ENCODE measurements around the gene MRPS2. TPM values are rescaled to one million over a fixed set of nuclear protein-coding genes. Genes with fewer than 3 reads are reported as not detected.
A peak's percentile ranks its signal among the peaks of the same experiment; 100 is the strongest.

Gene MRPS2
- total RNA-seq (2014; rRNA removed; shearing (Covaris generic)) (96.5 and 116 TPM in 2 replicates), polyA plus RNA-seq (2016; fragmentation: Nextera tagmentation; extraction: Ambion mirVana) (83.2 and 86.6 TPM in 2 replicates)
- long read RNA-seq, transcript MRPS2-201 (4 exons, 1,510 nt), result major isoform, 125 of 135 reads
- long read RNA-seq, partial matches to known transcripts, result 7 of 135 reads
- long read RNA-seq, other reads (novel, unspliced or antisense), result 0 of 135 reads

DNA sequence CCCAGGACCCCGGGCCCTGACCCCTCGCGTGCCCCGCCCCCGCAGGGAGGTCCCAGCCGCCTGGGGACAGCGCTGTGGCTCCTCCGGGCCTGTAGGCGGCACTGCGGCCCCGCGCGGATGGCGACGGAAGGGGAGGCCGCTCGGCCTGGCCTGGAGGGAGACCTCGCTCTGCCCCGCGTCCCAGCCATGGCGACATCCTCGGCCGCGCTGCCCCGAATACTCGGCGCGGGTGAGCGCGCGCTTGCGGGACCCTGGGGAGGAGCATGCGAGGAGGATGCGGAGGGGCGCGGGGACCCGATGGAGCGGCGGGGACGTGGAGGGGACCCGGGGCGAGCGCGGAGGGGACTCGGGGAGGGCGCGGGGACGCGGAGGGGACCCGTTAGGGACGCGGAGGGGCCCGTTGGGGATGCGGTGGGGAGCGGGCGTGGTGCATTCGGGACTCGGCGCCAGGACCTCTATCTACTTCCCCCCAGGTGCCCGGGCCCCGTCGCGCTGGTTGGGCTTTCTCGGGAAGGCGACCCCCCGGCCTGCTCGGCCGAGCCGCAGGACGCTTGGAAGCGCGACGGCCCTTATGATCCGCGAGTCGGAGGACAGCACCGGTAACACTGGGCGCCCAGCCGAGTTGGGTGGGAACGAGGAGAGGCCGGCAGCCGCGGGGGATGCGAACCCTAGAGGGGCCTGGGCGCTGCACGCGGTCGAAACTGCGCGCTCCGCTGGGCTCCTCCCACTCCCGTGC lies at the start of gene MRPS2:
MRPS2 (plus strand) TSS at position 158 of the 736 bp plus-strand sequence; CDS start at position 187, 29 bp downstream.
- Histone ChIP-seq H3K27me3 (ENCODE audit: insufficient read depth) (no peaks in the 10 kb centered on the region), H3K4me3 (peak within 1 kb of the TSS; percentile 83), H3K4me2 (peak within 1 kb of the TSS; percentile 95), H3K9me2 (ENCODE audit: insufficient read depth) (no peaks in the 10 kb centered on the region), H3F3A (replicated peaks; ENCODE audit: low read depth) (0 out of 2 replicates have a peak, but pooled peaks cover 3% of the 10 kb centered on the region), H3K36me3 (ENCODE audit: insufficient read depth) (peaks cover 9% of the 10 kb centered on the region; the same call in 1 of the 2 replicates), H3K4me1 (ENCODE audit: insufficient read depth) (no peaks in the 10 kb centered on the region; the same call in 1 of the 2 replicates), H2AFZ (peak within 1 kb of the TSS; percentile 94), H3K27ac (ENCODE audit: low read depth) (no peak within 1 kb of the TSS), H3K79me2 (replicated peaks; ENCODE audit: insufficient read depth) (peaks cover 19% of the 10 kb centered on the region), H4K20me1 (replicated peaks; ENCODE audit: insufficient read depth) (no peaks in the 10 kb centered on the region; the same call in none of the 2 replicates)
- Mint-ChIP-seq H3K27me3 (ENCODE audit: insufficient read depth, low read depth, poor library complexity) (peaks cover 14% of the 10 kb centered on the region), H3K36me3 (ENCODE audit: low read depth) (peaks cover 39% of the 10 kb centered on the region), H3K4me3 (peak within 1 kb of the TSS; percentile 82), H3K4me1 (peaks cover 14% of the 10 kb centered on the region), H3K9me3 (no peaks in the 10 kb centered on the region; the same call in 2 of the 3 replicates), H3K27ac (peak within 1 kb of the TSS; percentile 89)
- peak; percentile 52 for TF ChIP-seq CREB1 (CRISPR knock-in tag; IDR thresholded peaks at IDR 0.05; ENCODE audit: low read depth)
- peak; percentile 54 to 91; a peak in 3 of 4 replicates for TF ChIP-seq CTCF (conservative IDR thresholded peaks at IDR 0.05; ENCODE audit: low read depth in 2 of 2)
- TF ChIP-seq ZNF114 (CRISPR knock-in tag; IDR thresholded peaks at IDR 0.05), result no peak
- TF ChIP-seq POLR2AphosphoS5 (IDR thresholded peaks at IDR 0.05; ENCODE audit: low read depth), result peak; percentile 84
- peak; percentile 88 for ATAC-seq
- peak; percentile 93 for DNase-seq (ENCODE audit: low spot score)

- Histone ChIP-seq H3K36me3 (ENCODE audit: insufficient read depth) (no peaks in the 10 kb centered on the region), H3K4me3 (no peak overlapping the region), H2AFZ (no peak overlapping the region), H3K27me3 (ENCODE audit: insufficient read depth) (no peaks in the 10 kb centered on the region), H4K20me1 (replicated peaks; ENCODE audit: insufficient read depth) (no peaks in the 10 kb centered on the region), H3K27ac (ENCODE audit: low read depth) (no peak overlapping the region), H3K79me2 (replicated peaks; ENCODE audit: insufficient read depth) (no peaks in the 10 kb centered on the region), H3F3A (replicated peaks; ENCODE audit: low read depth) (no peaks in the 10 kb centered on the region), H3K4me2 (no peak overlapping the region), H3K4me1 (ENCODE audit: insufficient read depth) (no peaks in the 10 kb centered on the region), H3K9me2 (ENCODE audit: insufficient read depth) (no peaks in the 10 kb centered on the region)
- ATAC-seq (no peak), DNase-seq (ENCODE audit: low spot score) (no peak)
- peaks cover 13% of the 10 kb centered on the region; the same call in 2 of the 3 replicates for H3K9me3 Mint-ChIP-seq
- H3K4me3 Mint-ChIP-seq, result no peak overlapping the region
- H3K27me3 Mint-ChIP-seq (ENCODE audit: insufficient read depth, low read depth, poor library complexity), result peaks cover 7% of the 10 kb centered on the region
- peaks cover 6% of the 10 kb centered on the region; the same call in 2 of the 3 replicates for H3K36me3 Mint-ChIP-seq (ENCODE audit: low read depth)
- peaks cover 2% of the 10 kb centered on the region for H3K4me1 Mint-ChIP-seq
- H3K27ac Mint-ChIP-seq, result no peak overlapping the region
- no peak for TF ChIP-seq CREB1 (CRISPR knock-in tag; IDR thresholded peaks at IDR 0.05; ENCODE audit: low read depth)
- no peak for TF ChIP-seq POLR2AphosphoS5 (IDR thresholded peaks at IDR 0.05; ENCODE audit: low read depth)
- no peak for TF ChIP-seq EZH2phosphoT487 (IDR thresholded peaks at IDR 0.05; ENCODE audit: unreplicated experiment)
- TF ChIP-seq JUNB (IDR thresholded peaks at IDR 0.05; ENCODE audit: unreplicated experiment), result no peak
- TF ChIP-seq CTCF (conservative IDR thresholded peaks at IDR 0.05; ENCODE audit: low read depth in 2 of 2), result no peak
- TF ChIP-seq EZH2 (IDR thresholded peaks at IDR 0.05; ENCODE audit: low read depth, unreplicated experiment), result no peak
- TF ChIP-seq, protein P1, sequence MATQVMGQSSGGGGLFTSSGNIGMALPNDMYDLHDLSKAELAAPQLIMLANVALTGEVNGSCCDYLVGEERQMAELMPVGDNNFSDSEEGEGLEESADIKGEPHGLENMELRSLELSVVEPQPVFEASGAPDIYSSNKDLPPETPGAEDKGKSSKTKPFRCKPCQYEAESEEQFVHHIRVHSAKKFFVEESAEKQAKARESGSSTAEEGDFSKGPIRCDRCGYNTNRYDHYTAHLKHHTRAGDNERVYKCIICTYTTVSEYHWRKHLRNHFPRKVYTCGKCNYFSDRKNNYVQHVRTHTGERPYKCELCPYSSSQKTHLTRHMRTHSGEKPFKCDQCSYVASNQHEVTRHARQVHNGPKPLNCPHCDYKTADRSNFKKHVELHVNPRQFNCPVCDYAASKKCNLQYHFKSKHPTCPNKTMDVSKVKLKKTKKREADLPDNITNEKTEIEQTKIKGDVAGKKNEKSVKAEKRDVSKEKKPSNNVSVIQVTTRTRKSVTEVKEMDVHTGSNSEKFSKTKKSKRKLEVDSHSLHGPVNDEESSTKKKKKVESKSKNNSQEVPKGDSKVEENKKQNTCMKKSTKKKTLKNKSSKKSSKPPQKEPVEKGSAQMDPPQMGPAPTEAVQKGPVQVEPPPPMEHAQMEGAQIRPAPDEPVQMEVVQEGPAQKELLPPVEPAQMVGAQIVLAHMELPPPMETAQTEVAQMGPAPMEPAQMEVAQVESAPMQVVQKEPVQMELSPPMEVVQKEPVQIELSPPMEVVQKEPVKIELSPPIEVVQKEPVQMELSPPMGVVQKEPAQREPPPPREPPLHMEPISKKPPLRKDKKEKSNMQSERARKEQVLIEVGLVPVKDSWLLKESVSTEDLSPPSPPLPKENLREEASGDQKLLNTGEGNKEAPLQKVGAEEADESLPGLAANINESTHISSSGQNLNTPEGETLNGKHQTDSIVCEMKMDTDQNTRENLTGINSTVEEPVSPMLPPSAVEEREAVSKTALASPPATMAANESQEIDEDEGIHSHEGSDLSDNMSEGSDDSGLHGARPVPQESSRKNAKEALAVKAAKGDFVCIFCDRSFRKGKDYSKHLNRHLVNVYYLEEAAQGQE (IDR thresholded peaks at IDR 0.05; ENCODE audit: unreplicated experiment), result no peak
- TF ChIP-seq ZNF114 (CRISPR knock-in tag; IDR thresholded peaks at IDR 0.05), result no peak
- no peak for TF ChIP-seq ZNF331 (CRISPR knock-in tag; IDR thresholded peaks at IDR 0.05; ENCODE audit: low read depth)
These were observed 49.5 kb upstream of the MRPS2 start for GRCh38 chr9:135450956-135451355.
